ENCODE data around the gene POLR3B. TPM values are rescaled to one million over a fixed set of nuclear protein-coding genes. Genes with fewer than 3 reads are reported as not detected.
"Not testable (repeated sequence)": the region's sequence is repeated elsewhere in the genome, so short reads cannot be mapped to it uniquely, and the experiment has no call there.

POLR3B gene
- total RNA-seq, 1 donor from 2014 or later, result 8.1 TPM

DNA sequence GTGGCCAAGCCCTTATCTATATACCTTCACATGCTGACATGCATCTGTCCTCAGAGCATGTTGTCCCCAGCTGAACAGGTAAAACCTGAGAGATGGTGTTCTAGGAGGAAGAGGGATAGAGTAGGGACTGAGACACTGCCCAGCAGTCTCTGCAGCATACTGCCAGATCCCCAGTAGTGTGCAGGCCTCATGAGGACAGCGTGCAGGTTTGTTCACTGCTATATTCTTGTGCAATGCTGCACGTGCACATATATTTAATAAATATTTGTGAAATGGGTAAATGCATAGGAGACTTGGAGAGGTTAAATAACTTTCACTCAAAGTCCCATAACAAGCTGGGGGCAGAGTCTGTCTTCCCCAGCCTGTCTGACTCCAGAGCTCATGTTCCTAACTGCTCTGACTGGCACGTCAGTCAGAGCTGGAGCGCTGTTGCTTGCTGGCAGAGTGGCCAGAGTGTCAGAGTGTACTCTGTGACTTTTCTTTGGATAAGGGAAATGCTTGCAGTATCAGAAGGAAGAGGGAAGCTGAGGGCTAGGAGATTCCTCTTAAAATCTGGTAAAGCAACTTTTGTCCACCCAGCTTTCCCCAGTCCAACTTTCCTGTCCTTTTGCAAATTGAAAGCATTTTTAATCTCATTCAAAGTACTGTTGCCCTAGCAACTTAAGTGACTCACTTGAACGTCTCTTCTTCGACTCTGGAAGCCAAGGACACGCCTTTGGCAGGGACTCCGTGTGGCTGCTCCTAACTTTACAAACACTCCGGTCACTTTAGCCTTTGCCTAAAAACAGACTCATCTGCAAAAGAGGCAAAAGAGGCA is 14.9 kb upstream of the POLR3B start:
- intact Hi-C loops (cut with micrococcal nuclease), result no loop called here

GRCh38 chr12:106343214-106343528 is 14.4 kb upstream of the POLR3B start:
- intact Hi-C loops (cut with micrococcal nuclease), result no loop called here

GRCh38 chr12:106344131-106344530 is 13.4 kb upstream of the POLR3B start:
- intact Hi-C loops (cut with micrococcal nuclease), result no loop called here

DNA sequence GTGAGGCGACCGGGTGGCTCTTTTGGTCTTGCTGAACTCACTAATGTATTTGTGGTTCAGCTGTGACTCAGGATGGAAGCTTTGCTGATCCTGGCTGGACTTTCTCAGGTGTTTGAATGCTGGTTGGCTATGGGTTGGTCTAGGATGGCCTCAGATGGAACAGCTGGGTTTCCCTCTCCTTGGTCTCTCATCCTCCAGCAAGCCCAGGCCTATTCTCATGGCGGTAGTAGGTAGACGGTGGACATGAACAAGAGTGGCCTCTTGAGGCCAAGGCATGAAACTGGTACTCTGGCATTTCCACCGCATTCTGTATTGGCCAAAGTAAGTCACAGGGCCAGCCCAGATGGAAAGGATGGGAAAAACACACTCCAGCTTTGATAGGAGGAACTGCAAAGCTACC is 11.8 kb upstream of the POLR3B start:
- intact Hi-C loops (cut with micrococcal nuclease), result no loop called here

DNA sequence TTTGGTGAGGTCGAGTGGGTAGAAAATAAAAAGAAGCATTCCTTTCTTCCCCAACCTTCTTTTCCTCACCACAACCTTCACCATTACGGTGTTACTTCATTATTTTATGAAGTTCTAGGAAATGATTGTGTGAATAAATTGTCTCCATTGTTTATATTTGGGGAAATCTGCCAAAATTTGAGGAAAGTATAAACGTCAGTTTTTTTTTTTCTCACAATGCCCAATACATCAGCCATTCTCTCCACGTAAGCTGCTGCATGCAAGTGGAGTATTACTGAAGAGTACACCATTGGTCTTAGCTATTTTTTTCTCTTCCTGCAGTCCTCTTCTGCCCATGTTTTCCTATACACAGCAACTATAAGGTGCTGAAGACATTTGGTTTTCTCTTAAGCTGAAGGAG is 9.1 kb upstream of the POLR3B start:
- intact Hi-C loops (cut with micrococcal nuclease), result no loop called here

DNA sequence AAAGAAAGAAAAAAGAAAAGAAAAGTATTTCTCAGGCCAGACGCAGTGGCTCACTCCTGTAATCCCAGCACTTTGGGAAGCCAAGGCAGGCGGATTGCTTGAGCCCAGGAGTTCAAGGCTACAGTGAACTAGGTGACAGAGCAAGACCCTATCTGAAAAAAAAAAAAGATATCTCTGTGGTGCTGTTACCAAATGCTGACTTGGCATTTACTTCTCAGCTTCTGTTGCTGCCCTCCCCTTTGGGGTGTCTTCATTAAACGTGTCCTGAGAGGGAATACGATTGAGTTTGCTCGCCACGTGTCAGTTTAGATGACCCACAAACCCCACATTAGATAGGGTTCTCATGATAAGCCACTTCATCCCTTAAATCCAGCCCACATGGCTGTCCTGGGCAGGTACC is 4.4 kb upstream of the POLR3B start:
- intact Hi-C loops (cut with micrococcal nuclease), result no loop called here

DNA sequence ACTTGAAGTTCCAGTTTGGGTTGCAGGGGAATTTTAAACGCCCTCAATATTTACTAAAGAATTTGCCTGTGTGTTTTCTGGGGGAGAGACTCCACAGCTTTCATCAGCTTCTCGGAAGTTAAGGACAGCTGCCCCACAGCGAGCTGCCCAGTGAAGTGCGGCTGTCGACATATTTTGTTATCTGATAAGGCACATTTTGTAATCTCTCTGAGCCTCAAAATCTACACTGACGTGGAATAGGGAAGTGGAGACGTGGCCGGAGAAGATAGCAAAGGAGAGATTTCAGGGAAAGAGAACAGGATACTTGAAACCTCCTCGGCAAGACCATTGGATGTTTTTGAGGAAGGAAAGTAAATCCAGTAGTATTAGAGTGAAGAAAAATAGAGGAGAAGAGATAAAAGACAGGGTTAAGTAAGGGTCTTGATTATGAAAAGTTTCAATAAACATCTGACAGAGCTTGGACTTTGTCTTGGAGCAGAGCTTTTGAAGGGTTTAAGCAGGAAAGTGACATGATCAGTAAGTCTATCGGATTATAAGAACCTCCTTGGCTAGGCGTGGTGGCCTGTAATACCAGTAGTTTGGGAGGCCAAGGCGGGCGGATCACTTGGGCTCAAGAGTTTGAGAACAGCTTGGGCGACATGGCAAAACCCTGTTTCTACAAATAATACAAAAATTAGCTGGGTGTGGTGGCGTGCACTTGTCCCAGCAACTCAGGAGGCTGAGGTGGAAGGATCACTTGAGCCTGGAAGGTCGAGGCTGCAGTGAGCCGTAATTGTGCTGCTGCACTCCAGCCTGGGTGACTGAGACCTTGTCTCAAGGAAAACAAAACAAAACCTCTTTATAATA is 1.1 kb downstream of the POLR3B start:
- intact Hi-C loops (cut with micrococcal nuclease), result loop anchor here (1.0 to 5.0 kb wide), 3 partner anchors 20 to 1026 kb away; partner anchors contain the start of genes C12orf75 and RIC8B

GRCh38 chr12:106359646-106360399 is 2.3 kb downstream of the POLR3B start:
- intact Hi-C loops (cut with micrococcal nuclease), result loop anchor here (2.0 to 5.0 kb wide), 2 partner anchors 19 to 1028 kb away; partner anchors contain the start of gene C12orf75

DNA sequence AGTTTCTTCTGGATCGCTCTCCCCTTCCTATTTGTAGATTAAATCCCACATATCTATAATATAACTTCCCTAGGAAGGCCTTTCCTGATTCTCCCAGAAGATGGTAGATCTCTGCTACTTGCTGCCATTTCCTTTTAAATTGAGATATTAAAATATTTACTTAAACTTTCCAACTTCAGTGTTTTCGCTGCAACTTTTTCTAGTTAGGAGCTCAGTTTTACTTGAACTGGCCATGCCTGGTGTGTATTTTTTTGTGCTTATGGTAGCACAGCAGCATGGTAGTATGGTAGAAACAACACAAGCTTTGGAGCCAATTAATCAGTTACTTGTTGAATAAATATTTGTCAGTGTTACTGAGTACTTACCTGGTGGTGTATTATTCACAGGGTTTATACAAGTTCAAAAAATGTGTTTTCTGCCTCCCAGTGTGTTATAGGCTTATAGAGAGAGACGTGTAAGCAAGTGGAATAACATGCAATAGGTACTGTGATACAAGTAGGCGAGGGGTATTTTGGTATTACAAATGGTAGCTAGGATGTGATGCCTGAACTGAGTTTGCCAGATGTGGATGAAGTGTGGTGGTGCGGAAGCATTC is 2.9 kb downstream of the POLR3B start:
- intact Hi-C loops (cut with micrococcal nuclease), result no loop called here

DNA sequence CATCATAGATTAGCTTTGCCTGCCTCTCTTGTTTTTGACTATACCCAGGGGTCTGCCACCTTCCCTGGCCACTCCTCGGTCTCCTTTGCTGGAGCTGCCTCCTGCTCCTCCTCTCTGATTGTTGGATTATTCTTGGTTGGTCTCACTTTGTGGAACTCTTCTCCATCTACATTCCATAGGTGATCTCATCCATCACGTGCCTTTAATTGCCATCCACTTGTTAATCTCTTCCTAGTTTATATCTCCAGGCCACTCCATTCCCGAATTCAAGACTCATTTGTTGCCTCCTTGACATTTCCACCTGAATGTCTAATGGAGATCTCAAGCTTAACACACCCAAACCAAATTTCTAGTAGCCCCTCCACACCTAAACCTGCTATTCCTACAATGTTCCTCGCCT is 5.4 kb downstream of the POLR3B start:
- intact Hi-C loops (cut with micrococcal nuclease), result no loop called here

GRCh38 chr12:106364261-106364660 is 6.7 kb downstream of the POLR3B start:
- intact Hi-C loops (cut with micrococcal nuclease), result no loop called here

DNA sequence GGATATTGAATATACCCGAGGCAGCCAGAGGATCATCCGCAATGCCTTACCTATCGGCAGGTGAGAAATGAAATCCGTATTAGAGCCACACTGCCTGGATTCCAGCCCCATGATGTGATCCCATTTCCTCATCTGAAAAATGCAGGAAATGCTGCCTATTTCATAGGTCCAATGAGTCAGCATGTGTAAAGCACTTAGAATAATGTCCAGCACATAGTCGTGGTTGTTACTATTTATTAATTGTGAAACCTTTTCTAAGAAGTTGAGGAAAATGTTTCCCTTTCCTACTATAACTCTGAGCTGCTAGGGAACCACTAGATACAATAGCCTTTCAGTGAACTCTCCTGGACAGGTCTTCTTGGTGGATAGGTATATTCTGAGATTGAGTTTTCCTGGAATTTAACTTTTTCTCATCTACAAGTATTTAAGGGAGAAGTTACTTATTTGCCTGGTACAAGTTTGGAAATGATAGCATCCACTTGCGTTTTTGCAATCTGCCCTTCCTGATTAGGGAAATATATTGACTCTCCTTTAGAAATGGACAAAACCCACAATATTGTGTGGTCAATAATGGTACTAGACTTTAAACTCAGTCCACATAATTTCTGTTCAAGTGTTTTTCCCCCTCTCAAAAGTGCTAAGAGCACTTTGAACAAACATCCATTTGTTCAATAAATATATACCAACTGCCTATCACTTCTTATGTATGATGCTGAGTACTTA is 12.2 kb downstream of the POLR3B start:
- intact Hi-C loops (cut with micrococcal nuclease), result no loop called here

DNA sequence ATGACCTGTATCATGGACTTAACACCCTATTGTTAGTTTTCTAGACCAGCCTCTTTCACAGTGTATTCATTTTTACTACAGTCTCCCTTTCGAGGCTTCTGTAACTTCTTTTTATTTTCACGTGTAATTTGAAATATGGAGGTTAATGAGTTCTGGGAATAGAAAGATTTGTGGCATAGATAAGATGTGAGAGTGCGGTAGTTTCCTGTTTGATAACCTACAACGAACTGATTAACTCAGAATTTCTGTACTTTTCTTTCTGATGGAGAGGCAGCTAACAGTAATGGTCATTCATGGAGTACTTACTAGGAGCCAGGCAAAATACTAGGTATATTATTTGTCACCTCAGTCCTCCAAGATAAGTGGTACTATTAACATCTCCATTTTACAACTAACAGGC is 21.2 kb downstream of the POLR3B start:
- intact Hi-C loops (cut with micrococcal nuclease), result loop anchor here (2.0 kb wide), 1 partner anchor 20 kb away; no protein-coding TSS in a partner anchor

DNA sequence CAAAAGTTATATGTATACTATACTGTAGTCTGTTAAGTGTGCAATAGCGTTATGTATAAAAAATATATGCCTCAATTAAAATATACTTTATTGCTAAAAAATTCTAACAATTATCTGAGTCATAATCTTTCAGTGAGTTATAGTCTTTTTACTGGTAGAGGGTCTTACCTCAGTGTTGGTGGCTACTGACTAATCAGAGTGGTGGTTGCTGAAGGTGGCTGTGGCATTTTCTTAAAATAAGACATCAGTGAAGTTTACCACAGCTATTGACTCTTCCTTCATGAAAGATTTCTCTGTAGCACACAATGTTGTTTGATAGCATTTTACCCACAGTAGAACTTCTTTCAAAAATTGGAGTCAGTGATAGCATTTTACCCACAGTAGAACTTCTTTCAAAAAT is 23.4 kb downstream of the POLR3B start:
- intact Hi-C loops (cut with micrococcal nuclease), result no loop called here

DNA sequence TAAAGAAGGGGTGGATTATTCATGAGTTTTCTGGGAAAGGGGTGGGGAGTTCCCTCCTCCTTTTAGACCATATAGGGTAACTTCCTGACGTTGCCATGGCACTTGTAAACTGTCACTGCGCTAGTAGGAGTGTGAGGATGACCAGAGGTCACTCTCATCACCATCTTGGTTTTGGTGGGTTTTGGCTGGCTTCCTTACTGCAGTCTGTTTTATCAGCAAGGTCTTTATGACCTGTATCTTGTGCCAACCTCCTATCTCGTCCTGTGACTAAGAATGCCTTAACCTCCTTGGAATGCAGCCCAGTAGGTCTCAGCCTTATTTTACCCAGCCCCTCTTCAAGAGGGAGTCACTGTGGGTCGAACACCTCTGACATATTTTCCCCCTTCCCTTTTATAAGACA is 24.3 kb downstream of the POLR3B start:
- intact Hi-C loops (cut with micrococcal nuclease), result not testable (repeated sequence)

DNA sequence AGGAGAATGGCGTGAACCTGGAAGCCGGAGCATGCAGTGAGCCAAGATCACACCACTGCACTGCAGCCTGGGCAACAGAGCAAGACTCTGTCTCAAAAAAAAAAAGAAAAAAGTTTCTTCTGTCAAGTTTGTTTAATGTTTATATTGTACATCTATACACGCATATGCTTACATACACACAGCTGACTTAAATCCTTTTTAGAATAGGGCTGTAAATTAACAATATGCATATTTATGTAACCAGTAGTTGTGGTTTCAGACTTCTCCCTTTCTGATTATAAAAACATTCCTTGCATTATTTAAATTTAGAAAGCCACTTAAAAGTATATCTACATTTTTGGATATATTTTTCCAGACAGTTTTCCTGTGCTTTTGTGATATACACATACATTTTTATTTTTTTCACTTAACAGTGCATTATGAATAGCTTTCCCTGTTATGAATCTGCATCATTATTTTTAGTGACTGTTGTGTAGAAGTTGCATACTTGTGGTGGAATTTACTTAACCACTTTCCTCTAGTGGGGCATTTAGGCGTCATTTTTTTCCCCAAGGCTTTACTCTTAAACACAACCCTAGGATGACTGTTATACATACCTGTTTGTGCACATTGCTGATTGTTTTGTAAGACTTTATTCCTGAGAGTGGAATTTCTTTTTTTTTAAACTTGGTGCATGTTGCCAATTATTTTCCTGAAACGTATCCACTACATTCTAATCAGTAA is 29.4 kb downstream of the POLR3B start:
- intact Hi-C loops (cut with micrococcal nuclease), result loop anchor here (1.0 to 5.0 kb wide), 5 partner anchors 30 to 705 kb away; partner anchors contain the start of genes CRY1 and POLR3B

GRCh38 chr12:106387848-106388377 is 30.4 kb downstream of the POLR3B start:
- intact Hi-C loops (cut with micrococcal nuclease), result loop anchor here (5.0 kb wide), 1 partner anchor 704 kb away; the partner anchor contains the start of gene CRY1

DNA sequence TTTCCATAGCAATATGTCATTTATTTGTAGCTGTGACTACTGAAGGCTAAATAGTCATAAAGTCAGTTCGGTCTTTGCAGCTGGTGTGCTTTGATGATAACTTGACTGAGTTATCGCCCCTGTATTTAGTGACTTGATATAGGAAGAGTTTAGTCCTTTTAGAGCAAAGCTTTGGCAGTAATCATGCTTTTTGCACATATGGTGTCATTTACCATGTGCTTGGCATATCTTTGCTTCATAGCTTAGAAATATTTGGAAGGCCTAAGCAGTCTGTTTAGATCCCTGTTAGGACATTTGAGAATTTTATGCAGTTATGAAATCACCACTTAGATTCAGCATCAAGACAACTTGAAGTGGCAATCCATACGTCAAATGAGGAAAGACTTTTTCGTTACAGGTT is 31.6 kb downstream of the POLR3B start:
- intact Hi-C loops (cut with micrococcal nuclease), result loop anchor here (5.0 kb wide), 1 partner anchor 703 kb away; the partner anchor contains the start of gene CRY1

DNA sequence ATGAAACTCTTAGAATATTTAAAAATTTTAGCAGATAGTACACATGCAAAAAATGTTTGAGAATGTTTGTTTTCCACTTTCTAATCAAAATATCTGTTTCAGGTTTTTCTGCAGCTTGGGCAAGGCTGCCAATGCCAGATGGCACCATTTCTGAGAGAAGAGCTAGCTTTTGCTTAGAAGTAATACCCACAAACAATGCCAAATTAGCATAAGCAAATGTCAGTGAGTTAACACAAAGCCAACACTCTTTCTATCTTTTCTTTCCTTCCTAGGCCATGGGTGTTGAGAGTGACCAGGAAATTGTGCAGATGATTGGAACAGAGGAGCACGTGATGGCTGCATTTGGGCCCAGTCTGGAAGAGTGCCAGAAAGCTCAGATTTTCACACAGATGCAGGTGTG is 35.2 kb downstream of the POLR3B start:
- intact Hi-C loops (cut with micrococcal nuclease), result no loop called here

Data from T-helper 2 cell treated with Interferon-gamma antibody and Interleukin-4, amounts not matched to agents 100 ng/mL and 5 ng/mL, for 36 hours (primary cell).